ENCODE results near the gene IKZF1.

The IKZF1 gene

GRCh38 chr7:50310361-50310760, 5.8 kb downstream of the IKZF1 start:
- DNase-seq = no peak
- no peaks in the 10 kb centered on the region for H3K27me3 Mint-ChIP-seq
- H3K36me3 Mint-ChIP-seq (ENCODE audit: low read depth) = peaks cover 100% of the 10 kb centered on the region
- H3K4me3 Mint-ChIP-seq = peak overlapping the region; percentile 88
- H3K4me1 Mint-ChIP-seq (ENCODE audit: low read depth) = peaks cover 45% of the 10 kb centered on the region
- no peaks in the 10 kb centered on the region for H3K9me3 Mint-ChIP-seq
- H3K27ac Mint-ChIP-seq = peak overlapping the region; percentile 96

GRCh38 chr7:50310956-50311355, 6.4 kb downstream of the IKZF1 start:
- Mint-ChIP-seq H3K27ac (peak overlapping the region; percentile 96), H3K36me3 (ENCODE audit: low read depth) (peaks cover 100% of the 10 kb centered on the region), H3K4me1 (ENCODE audit: low read depth) (peaks cover 51% of the 10 kb centered on the region), H3K9me3 (no peaks in the 10 kb centered on the region), H3K4me3 (peak overlapping the region; percentile 88), H3K27me3 (no peaks in the 10 kb centered on the region)
- DNase-seq = no peak

- no peak for DNase-seq
- Mint-ChIP-seq H3K4me1 (ENCODE audit: low read depth) (peaks cover 64% of the 10 kb centered on the region), H3K27ac (peak overlapping the region; percentile 96), H3K36me3 (ENCODE audit: low read depth) (peaks cover 92% of the 10 kb centered on the region), H3K9me3 (no peaks in the 10 kb centered on the region), H3K4me3 (peak overlapping the region; percentile 88), H3K27me3 (no peaks in the 10 kb centered on the region)
Measured at GRCh38 chr7:50312250-50313162, 8.0 kb downstream of the IKZF1 start.

GRCh38 chr7:50314836-50315592, 10.5 kb downstream of the IKZF1 start:
- DNase-seq = no peak
- H3K36me3 Mint-ChIP-seq (ENCODE audit: low read depth) = peaks cover 67% of the 10 kb centered on the region
- peaks cover 76% of the 10 kb centered on the region for H3K4me1 Mint-ChIP-seq (ENCODE audit: low read depth)
- H3K4me3 Mint-ChIP-seq = peak overlapping the region; percentile 88
- no peaks in the 10 kb centered on the region for H3K27me3 Mint-ChIP-seq
- H3K27ac Mint-ChIP-seq = peak overlapping the region; percentile 96
- no peaks in the 10 kb centered on the region for H3K9me3 Mint-ChIP-seq

GRCh38 chr7:50315739-50316671, 11.5 kb downstream of the IKZF1 start:
- H3K27me3 Mint-ChIP-seq = no peaks in the 10 kb centered on the region
- H3K36me3 Mint-ChIP-seq (ENCODE audit: low read depth) = peaks cover 57% of the 10 kb centered on the region
- H3K4me1 Mint-ChIP-seq (ENCODE audit: low read depth) = peaks cover 86% of the 10 kb centered on the region
- H3K27ac Mint-ChIP-seq = peak overlapping the region; percentile 96
- peak; percentile 65 for DNase-seq
- peak overlapping the region; percentile 88 for H3K4me3 Mint-ChIP-seq
- no peaks in the 10 kb centered on the region for H3K9me3 Mint-ChIP-seq

- Mint-ChIP-seq H3K4me3 (peak overlapping the region; percentile 88), H3K36me3 (ENCODE audit: low read depth) (peaks cover 45% of the 10 kb centered on the region), H3K4me1 (ENCODE audit: low read depth) (peaks cover 96% of the 10 kb centered on the region), H3K9me3 (no peaks in the 10 kb centered on the region), H3K27me3 (no peaks in the 10 kb centered on the region), H3K27ac (peak overlapping the region; percentile 96)
- DNase-seq = no peak
Measured at GRCh38 chr7:50317221-50317678, 12.7 kb downstream of the IKZF1 start.

GRCh38 chr7:50317697-50318669, 13.5 kb downstream of the IKZF1 start:
- H3K27me3 Mint-ChIP-seq = no peaks in the 10 kb centered on the region

GRCh38 chr7:50321487-50322067, 17.1 kb downstream of the IKZF1 start:
- H3K4me3 Mint-ChIP-seq = peak overlapping the region; percentile 69
- DNase-seq = no peak
- peaks cover 94% of the 10 kb centered on the region for H3K4me1 Mint-ChIP-seq (ENCODE audit: low read depth)
- H3K9me3 Mint-ChIP-seq = no peaks in the 10 kb centered on the region
- H3K27ac Mint-ChIP-seq = peak overlapping the region; percentile 87
- H3K36me3 Mint-ChIP-seq (ENCODE audit: low read depth) = peaks cover 2% of the 10 kb centered on the region
- H3K27me3 Mint-ChIP-seq = no peaks in the 10 kb centered on the region

More at GRCh38 chr7:50317697-50318669, 13.5 kb downstream of the IKZF1 start:
- Mint-ChIP-seq H3K4me3 (peak overlapping the region; percentile 88), H3K4me1 (ENCODE audit: low read depth) (peaks cover 96% of the 10 kb centered on the region), H3K9me3 (no peaks in the 10 kb centered on the region), H3K27ac (peak overlapping the region; percentile 96), H3K36me3 (ENCODE audit: low read depth) (peaks cover 38% of the 10 kb centered on the region)
- DNase-seq = peak; percentile 66

GRCh38 chr7:50324113-50324512, 19.6 kb downstream of the IKZF1 start:
- peaks cover 91% of the 10 kb centered on the region for H3K4me1 Mint-ChIP-seq (ENCODE audit: low read depth)
- H3K27me3 Mint-ChIP-seq = no peaks in the 10 kb centered on the region
- no peaks in the 10 kb centered on the region for H3K9me3 Mint-ChIP-seq
- DNase-seq = no peak
- no peaks in the 10 kb centered on the region for H3K36me3 Mint-ChIP-seq (ENCODE audit: low read depth)
- peak overlapping the region; percentile 87 for H3K27ac Mint-ChIP-seq
- no peak overlapping the region for H3K4me3 Mint-ChIP-seq

GRCh38 chr7:50327443-50327842, 22.9 kb downstream of the IKZF1 start:
- no peaks in the 10 kb centered on the region for H3K36me3 Mint-ChIP-seq (ENCODE audit: low read depth)
- H3K27me3 Mint-ChIP-seq = no peaks in the 10 kb centered on the region
- peaks cover 59% of the 10 kb centered on the region for H3K4me1 Mint-ChIP-seq (ENCODE audit: low read depth)
- peak overlapping the region; percentile 53 for H3K27ac Mint-ChIP-seq
- no peaks in the 10 kb centered on the region for H3K9me3 Mint-ChIP-seq
- no peak overlapping the region for H3K4me3 Mint-ChIP-seq
- DNase-seq = no peak

GRCh38 chr7:50329775-50330174, 25.3 kb downstream of the IKZF1 start:
- peaks cover 36% of the 10 kb centered on the region for H3K4me1 Mint-ChIP-seq (ENCODE audit: low read depth)
- H3K36me3 Mint-ChIP-seq (ENCODE audit: low read depth) = no peaks in the 10 kb centered on the region
- H3K9me3 Mint-ChIP-seq = no peaks in the 10 kb centered on the region
- no peak overlapping the region for H3K4me3 Mint-ChIP-seq
- H3K27ac Mint-ChIP-seq = no peak overlapping the region
- no peak for DNase-seq
- no peaks in the 10 kb centered on the region for H3K27me3 Mint-ChIP-seq

- H3K27ac Mint-ChIP-seq = no peak overlapping the region
- H3K4me3 Mint-ChIP-seq = no peak overlapping the region
- peaks cover 31% of the 10 kb centered on the region for H3K4me1 Mint-ChIP-seq (ENCODE audit: low read depth)
- no peak for DNase-seq
- no peaks in the 10 kb centered on the region for H3K36me3 Mint-ChIP-seq (ENCODE audit: low read depth)
- H3K27me3 Mint-ChIP-seq = no peaks in the 10 kb centered on the region
- H3K9me3 Mint-ChIP-seq = no peaks in the 10 kb centered on the region
Measured at GRCh38 chr7:50330254-50330653, 25.7 kb downstream of the IKZF1 start.

- DNase-seq = no peak
- Mint-ChIP-seq H3K4me3 (no peak overlapping the region), H3K27ac (no peak overlapping the region), H3K27me3 (no peaks in the 10 kb centered on the region), H3K4me1 (ENCODE audit: low read depth) (peaks cover 27% of the 10 kb centered on the region), H3K36me3 (ENCODE audit: low read depth) (no peaks in the 10 kb centered on the region), H3K9me3 (no peaks in the 10 kb centered on the region)
Measured at GRCh38 chr7:50330696-50331095, 26.2 kb downstream of the IKZF1 start.

Measured in activated T-cell treated with anti-CD3 and anti-CD28 coated beads, Interleukin-2, amount 50 U/mL, for 24 hours (primary cell).